Panc1 (cell line): Measurements from ENCODE around the gene ALPL. TPM values are rescaled to one million over a fixed set of nuclear protein-coding genes. Genes with fewer than 3 reads are reported as not detected.
A peak's percentile ranks its signal among the peaks of the same experiment; 100 is the strongest.

Source experiments
- ATAC-seq: fragments of 200-7000 bp; cut with Tn5 transposase; 2 replicates; pipeline ENCODE4 v1.9.1; 2020; ENCODE audit warnings: mild to moderate bottlenecking, moderate library complexity
- BruUV-seq: library from RNA; stranded (reverse); fragments of 400-500 nt; replicated peaks from 2 replicates; lab custom pipeline; 2021; lab: Mats Ljungman, UMichigan
- CTCF ChIA-PET: fragments of 300-600 bp; sonication (Branson Sonifier 250); formaldehyde crosslinking; loops from one replicate; lab custom pipeline; 2022; ENCODE audit warnings: antibody characterized with exemption; lab: Charles Lee
- POLR2A ChIA-PET: fragments of 300-600 bp; sonication (Branson Sonifier 250); formaldehyde crosslinking; loops from one replicate; lab custom pipeline; 2022; ENCODE audit warnings: antibody characterized with exemption; lab: Charles Lee
- DNase-seq: peaks from one replicate; pipeline ENCODE4 v3.0.0-alpha.2; 2010; ENCODE audit warnings: low read depth, low spot score
- H3K27ac ChIP-seq: 2 replicates; pipeline ENCODE4 v1.5.1; 2011; ENCODE audit warnings: mild to moderate bottlenecking, low read length, inconsistent platforms
- H3K27me3 ChIP-seq: fragments of 200-500 bp; sonication (Bioruptor generic); 2 replicates; pipeline ENCODE4 v1.6.0; 2014; ENCODE audit warnings: low read length, inconsistent platforms; ENCODE audit not compliant: control insufficient read depth, insufficient read depth
- H3K36me3 ChIP-seq: fragments of 200-500 bp; sonication (Bioruptor generic); 2 replicates; pipeline ENCODE4 v1.5.1; 2014; ENCODE audit warnings: inconsistent platforms, mild to moderate bottlenecking, low read length, moderate library complexity; ENCODE audit not compliant: control insufficient read depth, insufficient read depth
- H3K4me1 ChIP-seq: 2 replicates; pipeline ENCODE4 v1.5.1; 2011; ENCODE audit warnings: inconsistent platforms, mild to moderate bottlenecking, low read length, moderate library complexity; ENCODE audit not compliant: control insufficient read depth, insufficient read depth
- H3K4me3 ChIP-seq, 2 experiments: 2 replicates each; pipeline ENCODE4 v1.5.1; 2011 to 2012; ENCODE audit warnings: low read depth in 2 of 2, low read length in 2 of 2, mild to moderate bottlenecking in 2 of 2, inconsistent platforms in 1 of 2, moderate library complexity in 1 of 2
- H3K9me3 ChIP-seq: fragments of 200-500 bp; sonication (Bioruptor generic); 2 replicates; pipeline ENCODE4 v1.5.1; 2014; ENCODE audit warnings: low read depth, mild to moderate bottlenecking, inconsistent platforms, low read length, moderate library complexity; ENCODE audit not compliant: control insufficient read depth, insufficient read depth
- CTCF ChIP-seq: fragments of 450-650 bp; IDR thresholded peaks from 2 replicates; pipeline ENCODE4 v1.5.1; 2017; ENCODE audit warnings: mild to moderate bottlenecking
- POLR2AphosphoS5 ChIP-seq: IDR thresholded peaks from 2 replicates; pipeline ENCODE4 v1.6.1; 2012; ENCODE audit warnings: mild to moderate bottlenecking, low read depth, low read length, moderate library complexity
- REST ChIP-seq, 2 experiments: IDR thresholded peaks; 2 replicates each; pipeline ENCODE4 v1.6.1; 2011 to 2012; ENCODE audit warnings: low read depth in 2 of 2, control low read depth in 1 of 2, low read length in 1 of 2, mild to moderate bottlenecking in 1 of 2, moderate library complexity in 1 of 2; ENCODE audit not compliant: insufficient read depth in 1 of 2
- SIN3A ChIP-seq: IDR thresholded peaks from 2 replicates; pipeline ENCODE4 v1.6.1; 2012; ENCODE audit warnings: low read depth, mild to moderate bottlenecking, low read length, moderate library complexity, borderline replicate concordance; ENCODE audit not compliant: insufficient read depth
- TCF7L2 ChIP-seq: IDR thresholded peaks from 2 replicates; pipeline ENCODE4 v1.6.1; 2011; ENCODE audit warnings: mild to moderate bottlenecking, low read depth, low read length, inconsistent platforms
- in situ Hi-C: cut with HindIII; loops from 2 replicates; pipeline ENCODE4 v1.10.0; 2016; ENCODE audit warnings: low sequenced_read_pairs, low pct_unique_long_range_greater_than_20kb
- intact Hi-C: fragments of 100-400 bp; cut with micrococcal nuclease; formaldehyde crosslinking; loops from one replicate; pipeline ENCODE4 v1.10.0; 2022; ENCODE audit not compliant: unreplicated experiment
- total RNA-seq: library from RNA; stranded (reverse); gene quantifications from one replicate; pipeline ENCODE4 v1.2.1, GENCODE V29; 2021; ENCODE audit not compliant: unreplicated experiment

Gene ALPL
- total RNA-seq, 1 experiment from 2014 or later, result 0.82 TPM

DNA sequence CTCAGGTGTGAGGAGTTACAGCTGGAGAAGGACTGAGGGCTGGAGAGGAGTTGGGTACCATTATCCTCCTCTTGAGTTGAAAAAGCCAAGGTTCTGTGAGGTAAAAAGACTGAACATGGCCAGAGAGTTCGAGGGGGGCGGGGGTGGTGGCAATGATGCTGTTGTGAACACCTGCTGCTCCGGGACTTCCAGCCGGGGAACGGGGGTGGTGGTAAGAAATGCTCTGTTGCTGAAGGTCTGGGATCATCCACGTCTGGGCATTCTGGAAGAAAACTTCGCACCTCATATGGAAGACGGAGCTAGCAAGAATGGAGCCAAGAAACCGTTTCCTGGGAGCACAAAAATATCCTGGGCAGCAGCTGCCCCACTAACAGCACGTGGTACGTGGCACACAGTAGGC is 20.1 kb upstream of the ALPL start:
- DNase-seq, result no peak
- intact Hi-C loops, result no loop called here
- no peaks in the 10 kb centered on the region for H3K9me3 ChIP-seq
- no peak overlapping the region for H3K27ac ChIP-seq
- ChIA-PET CTCF (interaction anchor here (0.6 kb wide), 1 partner anchor 94 kb away, joined by 6 read pairs; no protein-coding TSS in a partner anchor), POLR2A (no interaction called here)
- no peaks in the 10 kb centered on the region for H3K36me3 ChIP-seq
- no peaks in the 10 kb centered on the region for H3K4me1 ChIP-seq
- H3K27me3 ChIP-seq, result no peaks in the 10 kb centered on the region; the same call in 1 of the 2 replicates
- no peak for TF ChIP-seq CTCF
- no peak for TF ChIP-seq SIN3A
- TF ChIP-seq REST (IDR thresholded peaks at IDR 0.05; ENCODE audit: insufficient read depth in 1 of 2, low read depth in 2 of 2, low read length in 1 of 2), result no peak
- no peak for TF ChIP-seq TCF7L2
- TF ChIP-seq POLR2AphosphoS5, result no peak
- in situ Hi-C loops, result no loop called here
- no TSS peak for BruUV-seq
- no peak overlapping the region for H3K4me3 ChIP-seq
- ATAC-seq, result no peak

- Histone ChIP-seq H3K4me3 (no peak overlapping the region), H3K27me3 (no peaks in the 10 kb centered on the region; the same call in 1 of the 2 replicates), H3K4me1 (no peaks in the 10 kb centered on the region), H3K9me3 (no peaks in the 10 kb centered on the region), H3K36me3 (no peaks in the 10 kb centered on the region), H3K27ac (no peak overlapping the region)
- DNase-seq (no peak), ATAC-seq (peak; percentile 92)
- TF ChIP-seq SIN3A, result no peak
- TF ChIP-seq CTCF, result peak; percentile 76
- in situ Hi-C loops (no loop called here), intact Hi-C loops (loop anchor here (10.0 kb wide), 1 partner anchor 116 kb away; no protein-coding TSS in a partner anchor)
- POLR2A ChIA-PET, result no interaction called here
- CTCF ChIA-PET, result interaction anchor here (0.5 to 1.5 kb wide), 4 partner anchors 39 to 1885 kb away, joined by 3 to 12 read pairs (median 3); no protein-coding TSS in a partner anchor
- BruUV-seq, result no TSS peak
These were observed 18.3 kb upstream of the ALPL start for GRCh38 chr1:21490774-21491487.
